Uterus (tissue), 4 donors: ENCODE measurements around the gene MAGOH. TPM values are rescaled to one million over a fixed set of nuclear protein-coding genes. Genes with fewer than 3 reads are reported as not detected.

Experiments
- DNase-seq, 2 donors: peaks; one replicate each; pipeline ENCODE4 v3.0.0-alpha.2; 2019 to 2020
- H3K27ac ChIP-seq, 2 donors: fragments of 200-600 bp; sonication (generic); 1 replicate in 1 of 2; 2 replicates in 1 of 2; pipeline ENCODE4 v1.5.1; 2016 to 2018
- H3K27me3 ChIP-seq, 2 donors: fragments of 200-600 bp; sonication (generic); one replicate each; pipeline ENCODE4 v1.5.1; 2018 to 2019; ENCODE audit warnings: control low read depth in 1 of 2
- H3K36me3 ChIP-seq, 2 donors: fragments of 200-600 bp; sonication (generic); one replicate each; pipeline ENCODE4 v1.5.1; 2019; ENCODE audit warnings: control low read depth in 1 of 2
- H3K4me1 ChIP-seq, 2 donors: fragments of 200-600 bp; sonication (generic); one replicate each; pipeline ENCODE4 v1.5.1; 2018 to 2019; ENCODE audit warnings: control low read depth in 1 of 2
- H3K4me3 ChIP-seq, 2 donors: fragments of 200-600 bp; sonication (generic); 1 replicate in 1 of 2; 2 replicates in 1 of 2; pipeline ENCODE4 v1.5.1; 2018 to 2019; ENCODE audit warnings: mild to moderate bottlenecking in 1 of 2
- H3K9me3 ChIP-seq, 2 donors: fragments of 200-600 bp; sonication (generic); one replicate each; pipeline ENCODE4 v1.5.1; 2019; ENCODE audit warnings: control low read depth in 1 of 2
- POLR2A ChIP-seq, 2 donors: fragments of 450-650 bp; IDR thresholded peaks; one replicate each; pipeline ENCODE4 v1.6.1; 2016; ENCODE audit warnings: antibody characterized with exemption in 2 of 2, mild to moderate bottlenecking in 1 of 2, moderate library complexity in 1 of 2
- intact Hi-C: fragments of 100-400 bp; cut with DNase I; formaldehyde crosslinking; loops from one replicate; pipeline ENCODE4 v1.15.1; 2023; ENCODE audit warnings: low total_unique reads
- total RNA-seq, 4 donors: library from RNA; depleted of rRNA in 3 of 4; stranded (reverse); fragments of >200 nt in 3 of 4; gene quantifications; one replicate each; pipeline versions ENCODE4 v1.1.0 to v1.2.4, GENCODE V29; 2014 to 2023
- TF ChIP-seq, protein P1 (sequence below), 4 experiments: fragments of 200-600 bp in 2 of 4; fragments of 450-650 bp in 2 of 4; sonication (generic) in 2 of 4; IDR thresholded peaks; one replicate each; pipeline ENCODE4 v1.5.1; 2016 to 2019; ENCODE audit warnings: antibody characterized with exemption in 4 of 4, mild to moderate bottlenecking in 2 of 4, moderate library complexity in 1 of 4
- donor health status: DM: yes; HTN: yes; CAD: no.

MAGOH gene
- total RNA-seq, 4 donors from 2014 or later = 31.6 to 60.9 (median 45.2) TPM

DNA sequence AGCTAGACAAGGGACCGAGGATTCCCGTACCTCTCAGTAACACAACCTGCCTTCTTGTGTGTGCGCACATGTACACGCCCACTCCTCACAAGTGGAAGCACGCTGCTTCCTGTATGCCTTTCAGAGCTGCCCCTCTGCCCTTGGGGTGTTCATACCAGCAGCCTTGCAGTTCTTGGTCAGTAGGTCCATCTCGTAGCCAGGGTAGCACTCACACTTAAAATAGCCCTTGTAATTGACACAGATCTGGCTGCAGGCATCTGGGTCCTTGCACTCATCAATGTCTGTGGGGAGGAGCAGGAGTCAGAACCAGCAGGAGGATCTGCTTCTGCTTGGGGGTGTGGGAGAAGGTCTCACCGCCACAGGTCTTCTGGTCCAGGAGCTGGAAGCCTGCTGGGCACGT is 32.6 kb upstream of the MAGOH start:
- Histone ChIP-seq H3K4me1 (no peaks in the 10 kb centered on the region), H3K27me3 (no peaks in the 10 kb centered on the region), H3K9me3 (no peaks in the 10 kb centered on the region), H3K36me3 (no peaks in the 10 kb centered on the region), H3K4me3 (no peak overlapping the region), H3K27ac (no peak overlapping the region)
- DNase-seq = no peak
- TF ChIP-seq, protein P1, sequence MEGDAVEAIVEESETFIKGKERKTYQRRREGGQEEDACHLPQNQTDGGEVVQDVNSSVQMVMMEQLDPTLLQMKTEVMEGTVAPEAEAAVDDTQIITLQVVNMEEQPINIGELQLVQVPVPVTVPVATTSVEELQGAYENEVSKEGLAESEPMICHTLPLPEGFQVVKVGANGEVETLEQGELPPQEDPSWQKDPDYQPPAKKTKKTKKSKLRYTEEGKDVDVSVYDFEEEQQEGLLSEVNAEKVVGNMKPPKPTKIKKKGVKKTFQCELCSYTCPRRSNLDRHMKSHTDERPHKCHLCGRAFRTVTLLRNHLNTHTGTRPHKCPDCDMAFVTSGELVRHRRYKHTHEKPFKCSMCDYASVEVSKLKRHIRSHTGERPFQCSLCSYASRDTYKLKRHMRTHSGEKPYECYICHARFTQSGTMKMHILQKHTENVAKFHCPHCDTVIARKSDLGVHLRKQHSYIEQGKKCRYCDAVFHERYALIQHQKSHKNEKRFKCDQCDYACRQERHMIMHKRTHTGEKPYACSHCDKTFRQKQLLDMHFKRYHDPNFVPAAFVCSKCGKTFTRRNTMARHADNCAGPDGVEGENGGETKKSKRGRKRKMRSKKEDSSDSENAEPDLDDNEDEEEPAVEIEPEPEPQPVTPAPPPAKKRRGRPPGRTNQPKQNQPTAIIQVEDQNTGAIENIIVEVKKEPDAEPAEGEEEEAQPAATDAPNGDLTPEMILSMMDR (IDR thresholded peaks at IDR 0.05) = no peak
- TF ChIP-seq POLR2A (IDR thresholded peaks at IDR 0.05) = no peak
- intact Hi-C loops = no loop called here

DNA sequence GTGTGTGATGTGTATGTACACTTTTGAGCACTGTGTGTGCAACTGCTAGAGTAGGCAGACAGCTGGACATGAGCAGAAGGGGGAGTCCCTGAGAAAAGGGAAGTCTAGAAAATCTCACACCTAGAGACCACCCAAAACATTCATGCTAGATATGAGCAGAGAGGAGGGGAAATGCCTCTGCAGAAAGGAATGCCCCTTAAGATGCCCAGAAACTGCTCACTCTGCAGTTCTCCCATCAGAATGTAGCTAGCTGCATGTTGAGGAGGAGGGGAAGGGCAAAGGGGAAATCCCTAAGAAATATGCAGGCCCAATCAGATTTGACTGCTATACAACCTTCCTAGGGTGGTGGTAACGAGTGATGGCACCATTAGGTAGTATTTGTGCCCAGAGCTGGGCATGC is 31.8 kb upstream of the MAGOH start:
- H3K36me3 ChIP-seq = no peaks in the 10 kb centered on the region
- TF ChIP-seq POLR2A (IDR thresholded peaks at IDR 0.05) = no peak
- TF ChIP-seq, protein P1 (IDR thresholded peaks at IDR 0.05) = no peak
- intact Hi-C loops = no loop called here
- no peak overlapping the region for H3K27ac ChIP-seq
- H3K4me3 ChIP-seq = no peak overlapping the region
- no peaks in the 10 kb centered on the region for H3K4me1 ChIP-seq
- no peak for DNase-seq
- no peaks in the 10 kb centered on the region for H3K27me3 ChIP-seq
- no peaks in the 10 kb centered on the region for H3K9me3 ChIP-seq

DNA sequence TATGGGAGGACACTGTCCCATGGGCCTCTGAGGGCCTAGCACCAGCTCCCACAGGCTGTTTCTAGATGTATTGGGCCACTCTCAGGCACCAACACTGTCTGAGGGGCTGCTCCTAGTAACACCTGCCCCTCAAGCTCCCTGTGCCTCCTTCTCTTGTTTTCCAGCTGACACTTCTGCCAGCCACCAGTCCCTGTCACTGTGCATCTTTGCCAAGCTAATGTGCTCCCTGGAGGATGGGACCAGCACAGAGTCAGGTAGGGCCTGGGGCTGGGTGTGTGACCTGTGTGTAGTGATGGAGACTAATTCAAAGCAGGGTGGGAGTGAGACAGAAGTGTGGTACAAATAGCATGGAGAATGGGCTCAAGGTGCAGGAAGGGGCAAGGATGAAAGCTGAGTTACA is 29.4 kb upstream of the MAGOH start:
- intact Hi-C loops = no loop called here
- no peak for TF ChIP-seq POLR2A (IDR thresholded peaks at IDR 0.05)
- TF ChIP-seq, protein P1 (IDR thresholded peaks at IDR 0.05) = no peak
- H3K4me1 ChIP-seq = no peaks in the 10 kb centered on the region

DNA sequence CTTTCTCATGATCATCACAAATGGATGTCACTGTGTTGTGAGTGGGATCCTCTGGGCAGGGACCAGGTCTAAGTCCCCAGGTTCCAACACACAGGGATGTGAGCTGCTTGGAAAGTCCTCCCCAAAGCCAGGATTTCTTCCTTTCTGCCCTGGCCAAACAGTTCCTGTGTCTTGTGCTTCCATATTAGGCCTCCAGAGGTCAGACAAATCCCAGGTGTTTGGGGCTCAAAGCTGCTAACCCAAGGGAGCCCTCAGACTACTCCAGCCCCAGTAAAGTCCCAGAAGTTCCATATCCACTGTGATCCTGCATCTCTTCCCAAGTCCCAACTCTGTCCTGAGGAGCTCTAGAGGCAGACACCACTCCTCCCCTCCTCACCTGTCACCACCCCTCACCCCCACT is 27.7 kb upstream of the MAGOH start:
- Histone ChIP-seq H3K27ac (no peak overlapping the region), H3K4me1 (no peaks in the 10 kb centered on the region), H3K4me3 (no peak overlapping the region), H3K36me3 (no peaks in the 10 kb centered on the region), H3K27me3 (no peaks in the 10 kb centered on the region), H3K9me3 (no peaks in the 10 kb centered on the region)
- DNase-seq = no peak
- intact Hi-C loops = no loop called here
- TF ChIP-seq POLR2A (IDR thresholded peaks at IDR 0.05) = no peak
- TF ChIP-seq, protein P1 (IDR thresholded peaks at IDR 0.05) = no peak

More for the DNA sequence above, 29.4 kb upstream of the MAGOH start:
- Histone ChIP-seq H3K9me3 (no peaks in the 10 kb centered on the region), H3K27ac (no peak overlapping the region), H3K27me3 (no peaks in the 10 kb centered on the region), H3K4me3 (no peak overlapping the region), H3K36me3 (no peaks in the 10 kb centered on the region)
- DNase-seq = no peak

DNA sequence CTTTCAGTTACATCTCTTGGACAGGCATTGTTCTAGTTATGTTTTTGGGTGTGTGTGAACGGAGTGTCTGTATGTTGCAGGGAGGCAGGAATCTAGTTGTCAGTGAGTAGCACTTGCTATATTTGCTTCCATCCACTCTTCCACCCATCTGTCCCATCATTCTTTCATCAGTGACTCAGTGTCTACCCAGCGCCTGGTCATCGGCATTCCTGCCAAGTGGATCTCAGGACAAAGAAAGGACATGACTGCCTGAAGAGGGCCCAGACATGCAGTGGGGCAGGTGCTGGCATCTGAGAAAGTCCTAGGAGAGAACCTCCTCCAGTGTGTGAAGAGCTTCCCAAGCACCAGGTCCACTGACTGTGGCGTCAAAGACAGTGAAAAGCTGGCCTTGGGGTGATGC is 27.3 kb upstream of the MAGOH start:
- Histone ChIP-seq H3K27ac (no peak overlapping the region), H3K4me1 (no peaks in the 10 kb centered on the region), H3K27me3 (no peaks in the 10 kb centered on the region), H3K36me3 (no peaks in the 10 kb centered on the region), H3K9me3 (no peaks in the 10 kb centered on the region), H3K4me3 (no peak overlapping the region)
- intact Hi-C loops = no loop called here
- no peak for DNase-seq
- TF ChIP-seq POLR2A (IDR thresholded peaks at IDR 0.05) = no peak
- TF ChIP-seq, protein P1 (IDR thresholded peaks at IDR 0.05) = no peak
